ENCODE data around the gene TMEM151B. TPM values are rescaled to one million over a fixed set of nuclear protein-coding genes. Genes with fewer than 3 reads are reported as not detected.

Gene TMEM151B
- total RNA-seq, 1 experiment from 2014 or later: not detected

DNA sequence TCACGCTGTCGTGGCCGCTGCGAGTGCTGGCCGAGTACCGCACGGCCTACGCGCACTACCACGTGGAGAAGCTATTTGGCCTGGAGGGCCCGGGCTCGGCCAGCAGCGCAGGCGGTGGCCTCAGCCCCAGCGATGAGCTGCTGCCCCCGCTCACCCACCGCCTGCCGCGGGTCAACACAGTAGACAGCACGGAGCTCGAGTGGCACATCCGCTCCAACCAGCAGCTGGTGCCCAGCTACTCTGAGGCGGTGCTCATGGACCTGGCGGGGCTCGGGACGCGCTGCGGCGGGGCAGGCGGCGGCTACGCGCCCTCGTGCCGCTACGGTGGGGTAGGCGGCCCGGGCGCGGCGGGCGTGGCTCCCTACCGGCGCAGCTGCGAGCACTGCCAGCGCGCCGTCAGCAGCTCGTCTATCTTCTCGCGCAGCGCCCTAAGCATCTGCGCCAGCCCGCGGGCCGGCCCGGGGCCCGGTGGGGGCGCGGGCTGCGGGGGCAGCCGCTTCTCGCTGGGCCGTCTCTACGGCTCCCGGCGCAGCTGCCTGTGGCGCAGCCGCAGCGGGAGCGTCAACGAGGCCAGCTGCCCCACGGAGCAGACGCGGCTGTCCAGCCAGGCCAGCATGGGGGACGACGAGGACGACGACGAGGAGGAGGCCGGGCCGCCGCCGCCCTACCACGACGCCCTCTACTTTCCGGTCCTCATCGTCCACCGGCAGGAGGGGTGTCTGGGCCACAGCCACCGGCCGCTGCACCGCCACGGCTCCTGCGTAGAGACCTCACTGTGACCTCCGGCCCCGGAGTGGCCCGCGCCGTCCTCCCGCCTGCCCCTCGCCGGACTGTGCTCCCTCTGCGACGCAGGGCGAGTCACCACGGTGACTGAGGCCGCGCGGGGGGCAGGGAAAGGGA lies 5.7 kb downstream of the TMEM151B start:
- intact Hi-C loops (cut with micrococcal nuclease): no loop called here
- RAD21 ChIA-PET (ENCODE audit: low non-redundant PET in 1 of 2, low total read pairs in 2 of 2, uncharacterized antibody in 2 of 2, unreplicated experiment in 2 of 2): no interaction called here
- ATAC-seq (no peak), DNase-seq (ENCODE audit: low read depth, low spot score) (no peak)
- no peaks in the 10 kb centered on the region for H3K79me2 ChIP-seq (ENCODE audit: insufficient read depth, low read length)
- H4K20me1 ChIP-seq (ENCODE audit: insufficient read depth): no peaks in the 10 kb centered on the region
- no peak overlapping the region for H3K9ac ChIP-seq (ENCODE audit: low read length)
- H3K27me3 ChIP-seq (ENCODE audit: insufficient read depth, low read length): no peaks in the 10 kb centered on the region
- peaks cover 6 to 12% of the 10 kb centered on the region in 2 experiments for H3K4me1 ChIP-seq (ENCODE audit: control insufficient read depth in 1 of 2, insufficient read depth in 2 of 2, low read length in 2 of 2)
- no TSS peak for BruUV-seq (replicated peaks)
- no peak overlapping the region for H3K4me2 ChIP-seq (ENCODE audit: low read length)
- no peaks in the 10 kb centered on the region for H3K36me3 ChIP-seq (ENCODE audit: control insufficient read depth in 1 of 2, insufficient read depth in 2 of 2, low read length in 2 of 2)
- CTCF ChIA-PET: no interaction called here
- no peak overlapping the region for H3K27ac ChIP-seq (ENCODE audit: low read depth, low read length)
- no peak for TF ChIP-seq CBX3 (IDR thresholded peaks at IDR 0.05; ENCODE audit: low read depth)
- no peak for TF ChIP-seq SRF (IDR thresholded peaks at IDR 0.05; ENCODE audit: low read depth)
- no peak for TF ChIP-seq JUND (IDR thresholded peaks at IDR 0.05)
- no peak for TF ChIP-seq ELF1 (IDR thresholded peaks at IDR 0.05; ENCODE audit: borderline replicate concordance, low read depth)
- no peak for TF ChIP-seq POLR2A (IDR thresholded peaks at IDR 0.05; ENCODE audit: borderline replicate concordance, extremely low read depth, insufficient read depth, insufficient read length)
- TF ChIP-seq, protein P1, sequence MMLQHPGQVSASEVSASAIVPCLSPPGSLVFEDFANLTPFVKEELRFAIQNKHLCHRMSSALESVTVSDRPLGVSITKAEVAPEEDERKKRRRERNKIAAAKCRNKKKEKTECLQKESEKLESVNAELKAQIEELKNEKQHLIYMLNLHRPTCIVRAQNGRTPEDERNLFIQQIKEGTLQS (IDR thresholded peaks at IDR 0.05): no peak
- TF ChIP-seq SP1 (IDR thresholded peaks at IDR 0.05; ENCODE audit: low read depth): no peak
- TF ChIP-seq FOSL1 (IDR thresholded peaks at IDR 0.05; ENCODE audit: low read depth): no peak
- TF ChIP-seq MAX (IDR thresholded peaks at IDR 0.05): no peak
- no peak for TF ChIP-seq POLR2AphosphoS5 (IDR thresholded peaks at IDR 0.05; ENCODE audit: low read depth, low read length)
- TF ChIP-seq SIN3A (IDR thresholded peaks at IDR 0.05; ENCODE audit: low read depth): no peak
- no peak for TF ChIP-seq ZNF274 (IDR thresholded peaks at IDR 0.05; ENCODE audit: low read depth, low read length)
- no peak for TF ChIP-seq EZH2phosphoT487 (IDR thresholded peaks at IDR 0.05; ENCODE audit: borderline replicate concordance)
- TF ChIP-seq EZH2 (IDR thresholded peaks at IDR 0.05): no peak
- no peak for TF ChIP-seq YY1 (IDR thresholded peaks at IDR 0.05; ENCODE audit: extremely low read depth, insufficient replicate concordance, low read depth, low read length)
- H3K4me3 ChIP-seq (replicated peaks in 1 of 2; ENCODE audit: low read depth in 1 of 2, low read length in 2 of 2): no peak overlapping the region
- H3K9me3 ChIP-seq (ENCODE audit: control insufficient read depth in 1 of 2, insufficient read depth in 1 of 2, low read depth in 1 of 2, low read length in 2 of 2): no peaks in the 10 kb centered on the region
- H2AFZ ChIP-seq (ENCODE audit: low read depth, low read length, poor library complexity, severe bottlenecking): no peak overlapping the region
- POLR2A ChIA-PET: no interaction called here
- H3K9me2 ChIP-seq (ENCODE audit: insufficient read depth): no peaks in the 10 kb centered on the region

Data from HCT116 (cell line).